ENCODE measurements around the gene CCL3.
"Not testable (repeated sequence)": the region's sequence is repeated elsewhere in the genome, so short reads cannot be mapped to it uniquely, and the experiment has no call there.

DNA sequence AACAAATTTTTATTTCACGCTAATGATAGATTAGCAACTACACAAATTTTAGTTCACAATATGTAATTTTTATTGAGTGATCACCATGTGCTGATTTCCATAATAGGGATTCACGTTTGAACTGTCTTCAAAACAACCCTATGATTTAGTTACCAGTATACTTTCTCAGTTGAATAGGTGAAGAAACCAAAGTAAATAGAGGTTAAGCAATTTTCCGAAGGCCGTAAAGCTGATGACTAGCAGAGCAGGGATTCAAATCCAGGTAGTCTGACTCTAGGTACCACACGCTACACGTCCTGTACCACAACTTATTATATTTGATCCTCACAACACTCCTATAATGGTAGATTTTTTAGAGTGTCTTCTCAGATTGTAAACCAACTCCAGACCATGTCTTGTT lies 2.8 kb upstream of the CCL3 start:
- TF ChIP-seq ELF1 (IDR thresholded peaks at IDR 0.05); SMC3 (IDR thresholded peaks at IDR 0.05; ENCODE audit: low read depth, low read length); EZH2phosphoT487 (IDR thresholded peaks at IDR 0.05; ENCODE audit: borderline replicate concordance, low read depth); CTCF (IDR thresholded peaks at IDR 0.05); SIN3A (IDR thresholded peaks at IDR 0.05; ENCODE audit: borderline replicate concordance, low read depth, low read length): not testable (repeated sequence)

Data from SK-N-SH (cell line).